ENCODE data around the gene SCN9A.
"Not testable (repeated sequence)": the region's sequence is repeated elsewhere in the genome, so short reads cannot be mapped to it uniquely, and the experiment has no call there.

Gene SCN9A

GRCh38 chr2:166361351-166362153, 14.2 kb downstream of the SCN9A start:
- H3K4me3 Mint-ChIP-seq: no peak overlapping the region
- H3K27me3 Mint-ChIP-seq: no peaks in the 10 kb centered on the region
- no peaks in the 10 kb centered on the region for H3K4me1 Mint-ChIP-seq (ENCODE audit: low read depth)

GRCh38 chr2:166360906-166361305, 14.8 kb downstream of the SCN9A start:
- Mint-ChIP-seq H3K27ac (no peak overlapping the region), H3K27me3 (no peaks in the 10 kb centered on the region), H3K9me3 (no peaks in the 10 kb centered on the region), H3K36me3 (ENCODE audit: low read depth) (no peaks in the 10 kb centered on the region), H3K4me1 (ENCODE audit: low read depth) (no peaks in the 10 kb centered on the region), H3K4me3 (no peak overlapping the region)

More at GRCh38 chr2:166361351-166362153, 14.2 kb downstream of the SCN9A start:
- no peak overlapping the region for H3K27ac Mint-ChIP-seq
- H3K36me3 Mint-ChIP-seq (ENCODE audit: low read depth): no peaks in the 10 kb centered on the region
- no peaks in the 10 kb centered on the region for H3K9me3 Mint-ChIP-seq

- Mint-ChIP-seq H3K9me3 (no peaks in the 10 kb centered on the region), H3K36me3 (ENCODE audit: low read depth) (no peaks in the 10 kb centered on the region), H3K27me3 (no peaks in the 10 kb centered on the region), H3K4me3 (no peak overlapping the region), H3K27ac (no peak overlapping the region), H3K4me1 (ENCODE audit: low read depth) (no peaks in the 10 kb centered on the region)
These were observed 15.3 kb downstream of the SCN9A start for GRCh38 chr2:166360426-166360825.

- not testable (repeated sequence) for H3K27ac Mint-ChIP-seq; H3K9me3 Mint-ChIP-seq; H3K4me1 Mint-ChIP-seq (ENCODE audit: low read depth); H3K27me3 Mint-ChIP-seq; H3K36me3 Mint-ChIP-seq (ENCODE audit: low read depth); H3K4me3 Mint-ChIP-seq
These were observed 17.8 kb downstream of the SCN9A start for GRCh38 chr2:166357950-166358321.

GRCh38 chr2:166357068-166357949, 18.4 kb downstream of the SCN9A start:
- Mint-ChIP-seq H3K27ac (no peak overlapping the region), H3K27me3 (no peaks in the 10 kb centered on the region), H3K4me3 (no peak overlapping the region), H3K9me3 (no peaks in the 10 kb centered on the region), H3K36me3 (ENCODE audit: low read depth) (no peaks in the 10 kb centered on the region), H3K4me1 (ENCODE audit: low read depth) (no peaks in the 10 kb centered on the region)

- Mint-ChIP-seq H3K27me3 (no peaks in the 10 kb centered on the region), H3K27ac (no peak overlapping the region), H3K4me1 (ENCODE audit: low read depth) (no peaks in the 10 kb centered on the region), H3K4me3 (no peak overlapping the region), H3K36me3 (ENCODE audit: low read depth) (no peaks in the 10 kb centered on the region), H3K9me3 (no peaks in the 10 kb centered on the region)
These were observed 24.4 kb downstream of the SCN9A start for GRCh38 chr2:166351319-166351718.

GRCh38 chr2:166350525-166350924, 25.2 kb downstream of the SCN9A start:
- H3K36me3 Mint-ChIP-seq (ENCODE audit: low read depth): no peaks in the 10 kb centered on the region
- no peaks in the 10 kb centered on the region for H3K4me1 Mint-ChIP-seq (ENCODE audit: low read depth)
- H3K4me3 Mint-ChIP-seq: no peak overlapping the region
- no peaks in the 10 kb centered on the region for H3K9me3 Mint-ChIP-seq
- no peaks in the 10 kb centered on the region for H3K27me3 Mint-ChIP-seq
- H3K27ac Mint-ChIP-seq: no peak overlapping the region

- Mint-ChIP-seq H3K36me3 (ENCODE audit: low read depth) (no peaks in the 10 kb centered on the region), H3K27me3 (no peaks in the 10 kb centered on the region), H3K9me3 (no peaks in the 10 kb centered on the region), H3K4me1 (ENCODE audit: low read depth) (no peaks in the 10 kb centered on the region), H3K4me3 (no peak overlapping the region), H3K27ac (no peak overlapping the region)
These were observed 31.2 kb downstream of the SCN9A start for GRCh38 chr2:166344286-166345113.

- H3K36me3 Mint-ChIP-seq (ENCODE audit: low read depth): no peaks in the 10 kb centered on the region
- no peak overlapping the region for H3K27ac Mint-ChIP-seq
- H3K4me1 Mint-ChIP-seq (ENCODE audit: low read depth): no peaks in the 10 kb centered on the region
- H3K9me3 Mint-ChIP-seq: no peaks in the 10 kb centered on the region
- no peaks in the 10 kb centered on the region for H3K27me3 Mint-ChIP-seq
- H3K4me3 Mint-ChIP-seq: no peak overlapping the region
These were observed 32.3 kb downstream of the SCN9A start for GRCh38 chr2:166343467-166343866.

GRCh38 chr2:166341426-166341825, 34.3 kb downstream of the SCN9A start:
- H3K4me3 Mint-ChIP-seq: no peak overlapping the region
- H3K27me3 Mint-ChIP-seq: no peaks in the 10 kb centered on the region
- no peaks in the 10 kb centered on the region for H3K4me1 Mint-ChIP-seq (ENCODE audit: low read depth)
- H3K27ac Mint-ChIP-seq: no peak overlapping the region
- no peaks in the 10 kb centered on the region for H3K36me3 Mint-ChIP-seq (ENCODE audit: low read depth)
- H3K9me3 Mint-ChIP-seq: no peaks in the 10 kb centered on the region

GRCh38 chr2:166338831-166339339, 36.9 kb downstream of the SCN9A start:
- no peaks in the 10 kb centered on the region for H3K9me3 Mint-ChIP-seq
- no peaks in the 10 kb centered on the region for H3K27me3 Mint-ChIP-seq
- H3K4me1 Mint-ChIP-seq (ENCODE audit: low read depth): no peaks in the 10 kb centered on the region
- H3K36me3 Mint-ChIP-seq (ENCODE audit: low read depth): no peaks in the 10 kb centered on the region
- H3K4me3 Mint-ChIP-seq: no peak overlapping the region
- no peak overlapping the region for H3K27ac Mint-ChIP-seq

GRCh38 chr2:166337932-166338331, 37.8 kb downstream of the SCN9A start:
- H3K4me3 Mint-ChIP-seq: no peak overlapping the region
- no peaks in the 10 kb centered on the region for H3K36me3 Mint-ChIP-seq (ENCODE audit: low read depth)
- H3K27ac Mint-ChIP-seq: no peak overlapping the region
- H3K4me1 Mint-ChIP-seq (ENCODE audit: low read depth): no peaks in the 10 kb centered on the region
- H3K27me3 Mint-ChIP-seq: no peaks in the 10 kb centered on the region
- H3K9me3 Mint-ChIP-seq: no peaks in the 10 kb centered on the region

GRCh38 chr2:166335284-166335683, 40.5 kb downstream of the SCN9A start:
- Mint-ChIP-seq H3K4me3 (no peak overlapping the region), H3K27me3 (no peaks in the 10 kb centered on the region), H3K36me3 (ENCODE audit: low read depth) (no peaks in the 10 kb centered on the region), H3K9me3 (no peaks in the 10 kb centered on the region), H3K4me1 (ENCODE audit: low read depth) (no peaks in the 10 kb centered on the region), H3K27ac (no peak overlapping the region)

GRCh38 chr2:166334805-166335204, 40.9 kb downstream of the SCN9A start:
- H3K27ac Mint-ChIP-seq: no peak overlapping the region

More at GRCh38 chr2:166334805-166335204, 40.9 kb downstream of the SCN9A start:
- no peaks in the 10 kb centered on the region for H3K27me3 Mint-ChIP-seq
- H3K36me3 Mint-ChIP-seq (ENCODE audit: low read depth): no peaks in the 10 kb centered on the region
- H3K9me3 Mint-ChIP-seq: no peaks in the 10 kb centered on the region
- no peaks in the 10 kb centered on the region for H3K4me1 Mint-ChIP-seq (ENCODE audit: low read depth)
- no peak overlapping the region for H3K4me3 Mint-ChIP-seq
